ENCODE measurements around the gene ZZZ3. TPM values are rescaled to one million over a fixed set of nuclear protein-coding genes. Genes with fewer than 3 reads are reported as not detected.

Gene ZZZ3
- total and polyA plus RNA-seq, 2 of the 13 experiments (the other 11 are each of a cell fraction or from before 2014, with no cell fraction given) = 18.1 to 50.2 TPM

- TF ChIP-seq SOX6 (IDR thresholded peaks at IDR 0.05) (no peak), SOX6 (CRISPR knock-in tag; IDR thresholded peaks at IDR 0.05) (peak; percentile 38), ZNF451 (CRISPR knock-in tag; IDR thresholded peaks at IDR 0.05) (0 out of 2 replicates have a peak, but pooled peaks have one; percentile 37), ZNF230 (CRISPR knock-in tag; IDR thresholded peaks at IDR 0.05) (peak; percentile 67; the same call in 1 of the 2 replicates), ZSCAN5A (CRISPR knock-in tag; IDR thresholded peaks at IDR 0.05; ENCODE audit: borderline replicate concordance) (peak; percentile 36; the same call in 1 of the 2 replicates), E2F2 (CRISPR knock-in tag; IDR thresholded peaks at IDR 0.05; ENCODE audit: borderline replicate concordance) (no peak), AGO2 (optimal IDR thresholded peaks at IDR 0.05; ENCODE audit: low read depth, low read length) (peak; percentile 24), MLLT10 (CRISPR knock-in tag; IDR thresholded peaks at IDR 0.05) (no peak), ZNF512 (CRISPR knock-in tag; IDR thresholded peaks at IDR 0.05) (no peak), ZNF501 (CRISPR knock-in tag; IDR thresholded peaks at IDR 0.05) (no peak), ZFP37 (CRISPR knock-in tag; IDR thresholded peaks at IDR 0.05; ENCODE audit: borderline replicate concordance) (0 out of 2 replicates have a peak, but pooled peaks have one; percentile 30), MIER3 (CRISPR knock-in tag; IDR thresholded peaks at IDR 0.05; ENCODE audit: borderline replicate concordance) (peak; percentile 42), ZNF607 (CRISPR knock-in tag; IDR thresholded peaks at IDR 0.05; ENCODE audit: borderline replicate concordance) (no peak), ZNF292 (CRISPR knock-in tag; IDR thresholded peaks at IDR 0.05; ENCODE audit: borderline replicate concordance, low read depth) (peak; percentile 49; the same call in 1 of the 2 replicates), ZNF775 (CRISPR knock-in tag; IDR thresholded peaks at IDR 0.05; ENCODE audit: borderline replicate concordance) (no peak), MAFK (conservative IDR thresholded peaks at IDR 0.05 in 1 of 2, IDR thresholded peaks at IDR 0.05 in 1 of 2; ENCODE audit: low read length in 2 of 2) (no peak), HHEX (CRISPR knock-in tag; IDR thresholded peaks at IDR 0.05) (no peak), MNT (IDR thresholded peaks at IDR 0.05) (peak; percentile 71), TP53 (CRISPR knock-in tag; conservative IDR thresholded peaks at IDR 0.05) (no peak; the same call in 1 of the 2 replicates), ZNF691 (CRISPR knock-in tag; IDR thresholded peaks at IDR 0.05; ENCODE audit: borderline replicate concordance, low read depth) (0 out of 2 replicates have a peak, but pooled peaks have one; percentile 68), ZNF780A (CRISPR knock-in tag; IDR thresholded peaks at IDR 0.05) (no peak), MXD1 (CRISPR knock-in tag; IDR thresholded peaks at IDR 0.05) (no peak; the same call in 1 of the 2 replicates), CHD4 (IDR thresholded peaks at IDR 0.05; ENCODE audit: borderline replicate concordance, low read length) (no peak)
Observed at GRCh38 chr1:77682460-77683159, at the start of gene ZZZ3 (continued).

Data from HepG2 (cell line).